ENCODE measurements around the gene C17orf58.

GRCh38 chr17:67990909-67991308 is 5.4 kb downstream of the C17orf58 start:
- TF ChIP-seq POLR2A (IDR thresholded peaks at IDR 0.05) (no peak), POLR2AphosphoS5 (IDR thresholded peaks at IDR 0.05) (no peak)
